Endothelial cell (in vitro differentiated cells): ENCODE results near the gene TH. TPM values are rescaled to one million over a fixed set of nuclear protein-coding genes. Genes with fewer than 3 reads are reported as not detected.

Experiments
- DNase-seq: peaks from one replicate; pipeline ENCODE4 v3.0.0; 2021; ENCODE audit warnings: low spot score
- H3K27ac Mint-ChIP-seq: one replicate; pipeline ENCODE4 v1.8.0; 2021; ENCODE audit warnings: mixed read lengths, inconsistent platforms; ENCODE audit not compliant: unreplicated experiment
- H3K27me3 Mint-ChIP-seq: one replicate; pipeline ENCODE4 v1.8.0; 2021; ENCODE audit warnings: mild to moderate bottlenecking, moderate library complexity, mixed read lengths, inconsistent platforms; ENCODE audit not compliant: unreplicated experiment
- H3K36me3 Mint-ChIP-seq: one replicate; pipeline ENCODE4 v1.8.0; 2021; ENCODE audit warnings: mild to moderate bottlenecking, low read depth, mixed read lengths, inconsistent platforms; ENCODE audit not compliant: unreplicated experiment
- H3K4me1 Mint-ChIP-seq: one replicate; pipeline ENCODE4 v1.8.0; 2021; ENCODE audit warnings: mild to moderate bottlenecking, mixed read lengths, inconsistent platforms; ENCODE audit not compliant: unreplicated experiment
- H3K4me3 Mint-ChIP-seq: one replicate; pipeline ENCODE4 v1.8.0; 2021; ENCODE audit warnings: mild to moderate bottlenecking, mixed read lengths, inconsistent platforms; ENCODE audit not compliant: unreplicated experiment
- H3K9me3 Mint-ChIP-seq: one replicate; pipeline ENCODE4 v1.8.0; 2021; ENCODE audit warnings: mixed read lengths, inconsistent platforms; ENCODE audit not compliant: unreplicated experiment
- CTCF ChIP-seq: fragments of 200-600 bp; sonication (generic); IDR thresholded peaks from one replicate; pipeline ENCODE4 v1.5.0; 2021; ENCODE audit warnings: antibody characterized with exemption; ENCODE audit not compliant: unreplicated experiment
- total RNA-seq: library from RNA; stranded (reverse); fragmentation: NEBNext Ultra II Directional; extraction: Animal tissue kit (Norgen Biotek cat#: 25700); gene quantifications from one replicate; pipeline ENCODE4 v1.2.1, GENCODE V29; 2021; ENCODE audit not compliant: unreplicated experiment

The TH gene
- total RNA-seq, 1 donor from 2014 or later = not detected

GRCh38 chr11:2205214-2205720, 33.7 kb upstream of the TH start:
- H3K4me1 Mint-ChIP-seq = peaks cover 6% of the 10 kb centered on the region
- DNase-seq = no peak
- H3K36me3 Mint-ChIP-seq = no peaks in the 10 kb centered on the region
- H3K4me3 Mint-ChIP-seq = no peak overlapping the region
- peaks cover 10% of the 10 kb centered on the region for H3K27me3 Mint-ChIP-seq
- no peak for TF ChIP-seq CTCF
- H3K9me3 Mint-ChIP-seq = no peaks in the 10 kb centered on the region
- H3K27ac Mint-ChIP-seq = no peak overlapping the region

GRCh38 chr11:2204361-2205213, 33.0 kb upstream of the TH start:
- H3K9me3 Mint-ChIP-seq = no peaks in the 10 kb centered on the region
- H3K36me3 Mint-ChIP-seq = no peaks in the 10 kb centered on the region
- no peak overlapping the region for H3K27ac Mint-ChIP-seq
- no peak for DNase-seq
- peaks cover 8% of the 10 kb centered on the region for H3K27me3 Mint-ChIP-seq
- peaks cover 6% of the 10 kb centered on the region for H3K4me1 Mint-ChIP-seq
- TF ChIP-seq CTCF = no peak
- no peak overlapping the region for H3K4me3 Mint-ChIP-seq

GRCh38 chr11:2203440-2204259, 32.0 kb upstream of the TH start:
- peaks cover 8% of the 10 kb centered on the region for H3K27me3 Mint-ChIP-seq
- no peak overlapping the region for H3K27ac Mint-ChIP-seq
- H3K9me3 Mint-ChIP-seq = no peaks in the 10 kb centered on the region
- no peak for TF ChIP-seq CTCF
- no peak for DNase-seq
- H3K4me1 Mint-ChIP-seq = peaks cover 6% of the 10 kb centered on the region
- H3K36me3 Mint-ChIP-seq = no peaks in the 10 kb centered on the region
- H3K4me3 Mint-ChIP-seq = no peak overlapping the region

GRCh38 chr11:2202900-2203439, 31.4 kb upstream of the TH start:
- no peak for DNase-seq

More at GRCh38 chr11:2202900-2203439, 31.4 kb upstream of the TH start:
- peaks cover 6% of the 10 kb centered on the region for H3K4me1 Mint-ChIP-seq
- no peak overlapping the region for H3K27ac Mint-ChIP-seq
- no peak overlapping the region for H3K4me3 Mint-ChIP-seq
- peaks cover 8% of the 10 kb centered on the region for H3K27me3 Mint-ChIP-seq
- TF ChIP-seq CTCF = no peak
- no peaks in the 10 kb centered on the region for H3K36me3 Mint-ChIP-seq
- no peaks in the 10 kb centered on the region for H3K9me3 Mint-ChIP-seq
